ENCODE measurements around the gene PHC1.
A peak's percentile ranks its signal among the peaks of the same experiment; 100 is the strongest.
"Not testable (repeated sequence)": the region's sequence is repeated elsewhere in the genome, so short reads cannot be mapped to it uniquely, and the experiment has no call there.

The PHC1 gene

GRCh38 chr12:8914033-8914715 lies at the start of gene PHC1:
Gene PHC1 (plus strand): TSS chr12:8914509. CDS start chr12:8917678, 3,169 bp downstream.
- DNase-seq (ENCODE audit: low read depth), result peak; percentile 74

GRCh38 chr12:8866429-8866828 lies 47.9 kb upstream of the PHC1 start:
- no peak for DNase-seq (ENCODE audit: low read depth)

- no peak for DNase-seq (ENCODE audit: low read depth)
These were observed 47.3 kb upstream of the PHC1 start for GRCh38 chr12:8867009-8867408.

GRCh38 chr12:8867786-8868185 lies 46.5 kb upstream of the PHC1 start:
- no peak for DNase-seq (ENCODE audit: low read depth)

- no peak for DNase-seq (ENCODE audit: low read depth)
These were observed 43.7 kb upstream of the PHC1 start for GRCh38 chr12:8870586-8870985.

- DNase-seq (ENCODE audit: low read depth), result no peak
These were observed 43.2 kb upstream of the PHC1 start for GRCh38 chr12:8871068-8871467.

- no peak for DNase-seq (ENCODE audit: low read depth)
These were observed 37.4 kb upstream of the PHC1 start for GRCh38 chr12:8876887-8877286.

GRCh38 chr12:8886502-8887284 lies 27.6 kb upstream of the PHC1 start:
- no peak for DNase-seq (ENCODE audit: low read depth)

GRCh38 chr12:8887285-8887715 lies 27.0 kb upstream of the PHC1 start:
- DNase-seq (ENCODE audit: low read depth), result no peak

- peak; percentile 11 for DNase-seq (ENCODE audit: low read depth)
These were observed 23.8 kb upstream of the PHC1 start for GRCh38 chr12:8890313-8891085.

- no peak for DNase-seq (ENCODE audit: low read depth)
These were observed 22.3 kb upstream of the PHC1 start for GRCh38 chr12:8891976-8892375.

GRCh38 chr12:8894378-8894777 lies 19.9 kb upstream of the PHC1 start:
- no peak for DNase-seq (ENCODE audit: low read depth)

- no peak for DNase-seq (ENCODE audit: low read depth)
These were observed 19.3 kb upstream of the PHC1 start for GRCh38 chr12:8894986-8895385.

GRCh38 chr12:8897081-8897480 lies 17.2 kb upstream of the PHC1 start:
- DNase-seq (ENCODE audit: low read depth), result no peak

- no peak for DNase-seq (ENCODE audit: low read depth)
These were observed 14.5 kb upstream of the PHC1 start for GRCh38 chr12:8899830-8900229.

GRCh38 chr12:8902703-8903102 lies 11.6 kb upstream of the PHC1 start:
- not testable (repeated sequence) for DNase-seq (ENCODE audit: low read depth)

GRCh38 chr12:8903646-8904045 lies 10.7 kb upstream of the PHC1 start:
- DNase-seq (ENCODE audit: low read depth), result no peak

- no peak for DNase-seq (ENCODE audit: low read depth)
These were observed 9.6 kb upstream of the PHC1 start for GRCh38 chr12:8904665-8905064.

- no peak for DNase-seq (ENCODE audit: low read depth)
These were observed 8.8 kb upstream of the PHC1 start for GRCh38 chr12:8905546-8905945.

GRCh38 chr12:8906266-8907180 lies 7.8 kb upstream of the PHC1 start:
- no peak for DNase-seq (ENCODE audit: low read depth)

GRCh38 chr12:8907513-8907912 lies 6.8 kb upstream of the PHC1 start:
- DNase-seq (ENCODE audit: low read depth), result no peak

GRCh38 chr12:8909752-8910151 lies 4.6 kb upstream of the PHC1 start:
- DNase-seq (ENCODE audit: low read depth), result no peak
